ENCODE measurements around the gene PRR20D.
"Not testable (repeated sequence)": the region's sequence is repeated elsewhere in the genome, so short reads cannot be mapped to it uniquely, and the experiment has no call there.

PRR20D gene

DNA sequence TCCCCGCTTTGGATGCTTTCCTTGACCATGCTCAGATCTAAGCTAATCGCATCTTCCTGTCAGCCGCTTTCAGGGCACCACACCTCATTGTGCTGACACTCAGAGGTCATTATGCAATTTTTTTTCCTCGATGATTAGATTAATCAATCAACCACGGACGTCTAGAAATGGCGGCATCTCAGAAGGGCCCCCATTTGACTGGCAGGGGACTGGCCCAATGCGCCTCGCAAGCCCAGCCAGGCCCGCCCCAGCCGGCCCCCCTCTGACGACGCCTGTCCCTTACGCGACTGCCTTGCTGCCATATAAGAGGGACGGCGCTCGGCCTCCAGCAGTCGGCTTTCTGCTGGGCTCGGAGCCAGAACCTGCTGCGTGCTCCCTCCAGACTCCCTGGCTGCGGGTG, at the start of gene PRR20D:
Gene PRR20D, plus strand, starts transcription at position 301 of the 400 bp plus-strand sequence. CDS start 387 bp downstream, outside the sequence.
- DNase-seq (ENCODE audit: low spot score); in situ Hi-C loops (cut with MboI; ENCODE audit: low sequenced_read_pairs, unreplicated experiment): not testable (repeated sequence)

GRCh38 chr13:57114945-57115344, 45.5 kb upstream of the PRR20D start:
- in situ Hi-C loops (cut with MboI; ENCODE audit: low sequenced_read_pairs, unreplicated experiment): no loop called here
- TF ChIP-seq CTCF (IDR thresholded peaks at IDR 0.05; ENCODE audit: borderline replicate concordance, control extremely low read depth, extremely low read depth, insufficient read depth, missing control alignments): no peak
- DNase-seq (ENCODE audit: low spot score): no peak

GRCh38 chr13:57123681-57124080, 36.8 kb upstream of the PRR20D start:
- in situ Hi-C loops (cut with MboI; ENCODE audit: low sequenced_read_pairs, unreplicated experiment): no loop called here

DNA sequence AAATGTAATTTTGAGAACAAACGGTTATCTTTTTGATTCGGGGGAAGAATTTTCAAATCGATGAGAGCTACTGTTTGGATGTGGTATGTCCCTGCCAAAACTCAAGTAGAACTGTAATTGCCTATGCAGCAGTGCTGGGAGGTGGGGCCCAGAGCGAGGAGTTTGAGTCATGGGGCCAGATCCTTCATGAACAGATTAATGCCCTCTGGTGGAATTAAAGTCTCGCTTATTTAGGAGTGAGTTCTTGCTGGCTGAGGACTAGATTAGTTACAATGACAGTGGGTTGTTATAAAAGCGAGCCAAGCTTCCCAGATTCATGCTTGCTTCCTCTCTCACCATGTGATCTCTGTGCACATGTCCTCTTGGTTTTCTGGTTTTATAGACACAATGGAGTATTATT, 31.5 kb upstream of the PRR20D start:
- in situ Hi-C loops (cut with MboI; ENCODE audit: low sequenced_read_pairs, unreplicated experiment): no loop called here
- TF ChIP-seq CTCF (IDR thresholded peaks at IDR 0.05; ENCODE audit: borderline replicate concordance, control extremely low read depth, extremely low read depth, insufficient read depth, missing control alignments): no peak
- no peak for DNase-seq (ENCODE audit: low spot score)

More at GRCh38 chr13:57123681-57124080, 36.8 kb upstream of the PRR20D start:
- DNase-seq (ENCODE audit: low spot score): no peak
- TF ChIP-seq CTCF (IDR thresholded peaks at IDR 0.05; ENCODE audit: borderline replicate concordance, control extremely low read depth, extremely low read depth, insufficient read depth, missing control alignments): no peak

DNA sequence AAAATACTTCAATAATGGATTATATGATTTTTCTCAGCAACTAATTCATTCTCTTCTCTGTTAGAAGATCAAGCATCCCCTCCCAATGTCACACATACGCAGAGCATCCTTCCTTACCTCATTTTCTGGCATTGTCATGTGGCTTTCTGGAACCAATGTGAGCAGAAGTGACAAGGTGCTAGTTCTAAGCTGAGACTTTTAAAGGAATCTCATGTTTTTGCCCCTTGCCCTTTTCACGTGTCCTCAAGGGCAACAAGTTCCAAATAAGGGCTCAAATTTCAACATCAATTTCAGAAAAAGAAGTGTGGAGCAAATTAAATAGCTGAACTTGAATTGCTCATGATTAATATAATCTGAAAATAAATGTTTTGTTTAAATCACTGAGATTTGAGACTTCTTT, 24.3 kb upstream of the PRR20D start:
- in situ Hi-C loops (cut with MboI; ENCODE audit: low sequenced_read_pairs, unreplicated experiment): no loop called here
- no peak for TF ChIP-seq CTCF (IDR thresholded peaks at IDR 0.05; ENCODE audit: borderline replicate concordance, control extremely low read depth, extremely low read depth, insufficient read depth, missing control alignments)
- DNase-seq (ENCODE audit: low spot score): no peak

- no peak for TF ChIP-seq CTCF (IDR thresholded peaks at IDR 0.05; ENCODE audit: borderline replicate concordance, control extremely low read depth, extremely low read depth, insufficient read depth, missing control alignments)
- in situ Hi-C loops (cut with MboI; ENCODE audit: low sequenced_read_pairs, unreplicated experiment): no loop called here
- no peak for DNase-seq (ENCODE audit: low spot score)
Observed at GRCh38 chr13:57137585-57137984, 22.8 kb upstream of the PRR20D start.

DNA sequence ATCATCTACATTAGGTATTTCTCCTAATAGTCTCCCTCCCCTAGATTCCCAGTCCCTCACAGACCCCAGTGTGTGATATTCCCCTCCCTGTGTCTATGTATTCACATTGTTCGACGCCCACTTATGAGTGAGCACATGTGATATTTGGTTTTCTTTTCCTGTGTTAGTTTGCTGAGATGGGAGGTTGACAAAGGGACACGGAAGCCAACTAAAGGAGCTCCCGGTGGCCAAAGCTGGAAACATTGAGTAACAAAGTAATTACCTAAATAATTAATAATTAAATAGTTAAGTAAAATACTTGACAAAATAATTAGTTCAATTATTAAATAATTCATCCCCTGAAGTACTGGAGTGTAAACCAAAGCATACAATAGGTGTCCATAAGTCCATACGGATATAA, 21.4 kb upstream of the PRR20D start:
- no peak for TF ChIP-seq CTCF (IDR thresholded peaks at IDR 0.05; ENCODE audit: borderline replicate concordance, control extremely low read depth, extremely low read depth, insufficient read depth, missing control alignments)
- in situ Hi-C loops (cut with MboI; ENCODE audit: low sequenced_read_pairs, unreplicated experiment): no loop called here
- no peak for DNase-seq (ENCODE audit: low spot score)

- in situ Hi-C loops (cut with MboI; ENCODE audit: low sequenced_read_pairs, unreplicated experiment); DNase-seq (ENCODE audit: low spot score): not testable (repeated sequence)
Observed at GRCh38 chr13:57139781-57140180, 20.7 kb upstream of the PRR20D start.

GRCh38 chr13:57140235-57140968, 20.0 kb upstream of the PRR20D start, which contains the start of gene PRR20A:
Gene PRR20A (plus strand): TSS chr13:57140918. CDS start chr13:57141305, 387 bp downstream.
- in situ Hi-C loops (cut with MboI; ENCODE audit: low sequenced_read_pairs, unreplicated experiment): not testable (repeated sequence)

DNA sequence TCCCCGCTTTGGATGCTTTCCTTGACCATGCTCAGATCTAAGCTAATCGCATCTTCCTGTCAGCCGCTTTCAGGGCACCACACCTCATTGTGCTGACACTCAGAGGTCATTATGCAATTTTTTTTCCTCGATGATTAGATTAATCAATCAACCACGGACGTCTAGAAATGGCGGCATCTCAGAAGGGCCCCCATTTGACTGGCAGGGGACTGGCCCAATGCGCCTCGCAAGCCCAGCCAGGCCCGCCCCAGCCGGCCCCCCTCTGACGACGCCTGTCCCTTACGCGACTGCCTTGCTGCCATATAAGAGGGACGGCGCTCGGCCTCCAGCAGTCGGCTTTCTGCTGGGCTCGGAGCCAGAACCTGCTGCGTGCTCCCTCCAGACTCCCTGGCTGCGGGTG, 13.2 kb upstream of the PRR20D start, which contains the start of gene PRR20B:
Gene PRR20B, plus strand, starts transcription at position 301 of the 400 bp plus-strand sequence. CDS start 387 bp downstream, outside the sequence.
- DNase-seq (ENCODE audit: low spot score); in situ Hi-C loops (cut with MboI; ENCODE audit: low sequenced_read_pairs, unreplicated experiment): not testable (repeated sequence)

More at GRCh38 chr13:57140235-57140968, 20.0 kb upstream of the PRR20D start, which contains the start of gene PRR20A:
- DNase-seq (ENCODE audit: low spot score): not testable (repeated sequence)

- in situ Hi-C loops (cut with MboI; ENCODE audit: low sequenced_read_pairs, unreplicated experiment); DNase-seq (ENCODE audit: low spot score): not testable (repeated sequence)
Observed at GRCh38 chr13:57148106-57148505, 12.3 kb upstream of the PRR20D start.

Measured in GM13976 (cell line).